Endothelial cell (in vitro differentiated cells): ENCODE results near the gene PTGFRN. TPM values are rescaled to one million over a fixed set of nuclear protein-coding genes. Genes with fewer than 3 reads are reported as not detected.

Experiments used
- DNase-seq: peaks from one replicate; pipeline ENCODE4 v3.0.0; 2021; ENCODE audit warnings: low spot score
- H3K27ac Mint-ChIP-seq: one replicate; pipeline ENCODE4 v1.8.0; 2021; ENCODE audit warnings: mixed read lengths, inconsistent platforms; ENCODE audit not compliant: unreplicated experiment
- H3K27me3 Mint-ChIP-seq: one replicate; pipeline ENCODE4 v1.8.0; 2021; ENCODE audit warnings: mild to moderate bottlenecking, moderate library complexity, mixed read lengths, inconsistent platforms; ENCODE audit not compliant: unreplicated experiment
- H3K36me3 Mint-ChIP-seq: one replicate; pipeline ENCODE4 v1.8.0; 2021; ENCODE audit warnings: mild to moderate bottlenecking, low read depth, mixed read lengths, inconsistent platforms; ENCODE audit not compliant: unreplicated experiment
- H3K4me1 Mint-ChIP-seq: one replicate; pipeline ENCODE4 v1.8.0; 2021; ENCODE audit warnings: mild to moderate bottlenecking, mixed read lengths, inconsistent platforms; ENCODE audit not compliant: unreplicated experiment
- H3K4me3 Mint-ChIP-seq: one replicate; pipeline ENCODE4 v1.8.0; 2021; ENCODE audit warnings: mild to moderate bottlenecking, mixed read lengths, inconsistent platforms; ENCODE audit not compliant: unreplicated experiment
- H3K9me3 Mint-ChIP-seq: one replicate; pipeline ENCODE4 v1.8.0; 2021; ENCODE audit warnings: mixed read lengths, inconsistent platforms; ENCODE audit not compliant: unreplicated experiment
- total RNA-seq: library from RNA; stranded (reverse); fragmentation: NEBNext Ultra II Directional; extraction: Animal tissue kit (Norgen Biotek cat#: 25700); gene quantifications from one replicate; pipeline ENCODE4 v1.2.1, GENCODE V29; 2021; ENCODE audit not compliant: unreplicated experiment
- TF ChIP-seq, protein P1 (sequence below): fragments of 200-600 bp; sonication (generic); IDR thresholded peaks from one replicate; pipeline ENCODE4 v1.5.0; 2021; ENCODE audit warnings: antibody characterized with exemption; ENCODE audit not compliant: unreplicated experiment

Gene PTGFRN
- total RNA-seq, 1 donor from 2014 or later: 23.7 TPM

DNA sequence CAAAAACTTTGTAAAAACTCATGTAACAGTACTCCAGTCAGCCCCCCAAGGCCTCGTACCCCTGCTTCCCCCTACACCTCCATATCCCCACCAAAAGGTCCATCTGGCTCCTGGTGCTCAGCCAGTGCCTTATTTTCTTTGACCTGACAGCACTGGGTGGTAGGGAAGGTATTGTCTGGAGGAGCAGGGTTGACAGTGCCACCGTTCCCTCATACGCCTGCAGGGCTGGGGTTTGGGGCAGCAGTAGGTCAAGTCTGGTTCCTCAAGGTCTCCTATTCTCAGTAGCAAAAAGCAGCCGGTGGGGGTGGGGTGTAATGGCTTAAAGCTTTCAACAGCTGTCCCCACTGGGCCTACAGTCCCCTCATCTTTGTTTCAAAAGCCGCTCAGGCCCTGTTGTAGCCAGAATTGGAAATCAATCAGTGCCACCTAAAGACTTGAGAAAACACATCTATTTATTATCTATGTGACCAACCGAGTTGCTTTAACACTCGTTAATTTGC, 125.1 kb downstream of the PTGFRN start:
- H3K4me1 Mint-ChIP-seq: peaks cover 22% of the 10 kb centered on the region
- DNase-seq: no peak
- no peaks in the 10 kb centered on the region for H3K27me3 Mint-ChIP-seq
- H3K36me3 Mint-ChIP-seq: no peaks in the 10 kb centered on the region
- TF ChIP-seq, protein P1, sequence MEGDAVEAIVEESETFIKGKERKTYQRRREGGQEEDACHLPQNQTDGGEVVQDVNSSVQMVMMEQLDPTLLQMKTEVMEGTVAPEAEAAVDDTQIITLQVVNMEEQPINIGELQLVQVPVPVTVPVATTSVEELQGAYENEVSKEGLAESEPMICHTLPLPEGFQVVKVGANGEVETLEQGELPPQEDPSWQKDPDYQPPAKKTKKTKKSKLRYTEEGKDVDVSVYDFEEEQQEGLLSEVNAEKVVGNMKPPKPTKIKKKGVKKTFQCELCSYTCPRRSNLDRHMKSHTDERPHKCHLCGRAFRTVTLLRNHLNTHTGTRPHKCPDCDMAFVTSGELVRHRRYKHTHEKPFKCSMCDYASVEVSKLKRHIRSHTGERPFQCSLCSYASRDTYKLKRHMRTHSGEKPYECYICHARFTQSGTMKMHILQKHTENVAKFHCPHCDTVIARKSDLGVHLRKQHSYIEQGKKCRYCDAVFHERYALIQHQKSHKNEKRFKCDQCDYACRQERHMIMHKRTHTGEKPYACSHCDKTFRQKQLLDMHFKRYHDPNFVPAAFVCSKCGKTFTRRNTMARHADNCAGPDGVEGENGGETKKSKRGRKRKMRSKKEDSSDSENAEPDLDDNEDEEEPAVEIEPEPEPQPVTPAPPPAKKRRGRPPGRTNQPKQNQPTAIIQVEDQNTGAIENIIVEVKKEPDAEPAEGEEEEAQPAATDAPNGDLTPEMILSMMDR: no peak
- H3K27ac Mint-ChIP-seq: no peak overlapping the region
- no peak overlapping the region for H3K4me3 Mint-ChIP-seq
- no peaks in the 10 kb centered on the region for H3K9me3 Mint-ChIP-seq

DNA sequence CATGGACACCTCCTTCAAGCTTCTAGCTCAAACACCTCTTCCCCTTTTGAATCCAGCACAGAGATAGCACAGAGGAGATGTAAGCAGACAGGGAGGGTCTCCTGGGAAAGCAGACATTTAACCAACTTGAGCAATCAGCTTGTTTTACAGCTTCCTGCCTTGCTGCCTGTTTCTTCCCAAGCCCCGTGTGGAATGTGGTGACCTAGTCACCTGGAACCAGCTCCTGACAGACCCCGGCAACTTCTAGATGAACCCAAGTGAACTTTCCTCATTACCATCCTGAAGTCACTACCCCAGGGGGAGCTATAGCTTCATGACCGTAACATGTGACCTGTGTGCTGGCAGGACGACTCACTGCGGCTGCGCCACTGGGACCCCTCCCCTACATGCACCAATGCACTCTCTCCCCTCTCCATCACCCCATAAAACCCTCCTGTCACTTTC, 126.3 kb downstream of the PTGFRN start:
- no peaks in the 10 kb centered on the region for H3K36me3 Mint-ChIP-seq
- peaks cover 22% of the 10 kb centered on the region for H3K4me1 Mint-ChIP-seq
- no peaks in the 10 kb centered on the region for H3K9me3 Mint-ChIP-seq
- H3K27me3 Mint-ChIP-seq: no peaks in the 10 kb centered on the region
- no peak overlapping the region for H3K27ac Mint-ChIP-seq
- no peak for DNase-seq
- TF ChIP-seq, protein P1: no peak
- no peak overlapping the region for H3K4me3 Mint-ChIP-seq

DNA sequence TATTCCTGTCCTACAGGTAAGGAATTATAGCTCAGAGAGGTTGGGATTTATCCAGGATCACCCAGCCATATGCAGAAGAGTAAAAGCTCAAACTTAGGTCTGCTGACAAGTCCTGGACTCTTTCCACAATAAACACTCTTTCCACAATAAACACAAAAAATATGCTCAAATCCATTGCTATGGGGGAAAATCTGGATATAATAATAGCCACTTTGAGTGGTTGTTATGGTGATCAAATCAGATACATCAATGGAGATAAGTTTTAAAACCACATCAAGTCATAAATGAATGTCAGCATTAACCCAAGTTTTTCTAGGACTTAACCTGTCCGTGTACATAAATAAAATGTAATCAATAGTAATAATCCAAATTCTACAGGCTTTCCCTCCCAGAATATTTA, 128.1 kb downstream of the PTGFRN start:
- H3K27ac Mint-ChIP-seq: no peak overlapping the region
- no peaks in the 10 kb centered on the region for H3K27me3 Mint-ChIP-seq
- TF ChIP-seq, protein P1: no peak
- peaks cover 21% of the 10 kb centered on the region for H3K4me1 Mint-ChIP-seq
- DNase-seq: no peak
- H3K36me3 Mint-ChIP-seq: no peaks in the 10 kb centered on the region
- H3K4me3 Mint-ChIP-seq: no peak overlapping the region
- no peaks in the 10 kb centered on the region for H3K9me3 Mint-ChIP-seq

DNA sequence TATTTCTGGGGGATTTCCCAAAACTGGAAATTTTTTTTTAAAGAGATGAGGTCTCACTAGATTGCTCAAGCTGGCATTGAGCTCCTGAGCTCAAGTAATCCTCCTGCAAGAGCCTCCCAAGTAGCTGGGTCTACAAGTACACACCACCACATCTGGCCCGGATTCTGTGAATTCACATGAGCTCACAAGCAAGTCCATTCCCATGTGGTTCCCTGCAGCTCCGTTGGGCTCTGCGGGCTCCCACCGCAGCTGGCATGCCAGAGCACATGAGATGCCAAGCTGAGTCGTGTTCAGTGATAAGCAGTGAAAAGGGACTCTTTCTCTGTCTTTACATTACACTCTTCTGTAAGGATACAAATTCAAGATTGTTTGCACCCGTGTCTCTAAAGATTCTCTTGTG, 128.5 kb downstream of the PTGFRN start:
- no peak overlapping the region for H3K4me3 Mint-ChIP-seq
- no peaks in the 10 kb centered on the region for H3K36me3 Mint-ChIP-seq
- H3K9me3 Mint-ChIP-seq: no peaks in the 10 kb centered on the region
- no peak for DNase-seq
- peaks cover 17% of the 10 kb centered on the region for H3K4me1 Mint-ChIP-seq
- TF ChIP-seq, protein P1: no peak
- H3K27me3 Mint-ChIP-seq: no peaks in the 10 kb centered on the region
- no peak overlapping the region for H3K27ac Mint-ChIP-seq

Other genes with a start within 250 kb of the PTGFRN start
- gene IGSF3, start 242.2 kb upstream of the PTGFRN start, total RNA-seq: 29.4 TPM
- not detected for gene CD2, start 155.5 kb upstream of the PTGFRN start, total RNA-seq
- 0.10 TPM for gene CD101, start 91.8 kb downstream of the PTGFRN start, total RNA-seq
- gene TTF2, start 150.4 kb downstream of the PTGFRN start, total RNA-seq: 11.1 TPM
- 7.0 TPM for gene TRIM45, start 211.8 kb downstream of the PTGFRN start, total RNA-seq